Measurements from ENCODE around the gene LUC7L3.

LUC7L3 gene

DNA sequence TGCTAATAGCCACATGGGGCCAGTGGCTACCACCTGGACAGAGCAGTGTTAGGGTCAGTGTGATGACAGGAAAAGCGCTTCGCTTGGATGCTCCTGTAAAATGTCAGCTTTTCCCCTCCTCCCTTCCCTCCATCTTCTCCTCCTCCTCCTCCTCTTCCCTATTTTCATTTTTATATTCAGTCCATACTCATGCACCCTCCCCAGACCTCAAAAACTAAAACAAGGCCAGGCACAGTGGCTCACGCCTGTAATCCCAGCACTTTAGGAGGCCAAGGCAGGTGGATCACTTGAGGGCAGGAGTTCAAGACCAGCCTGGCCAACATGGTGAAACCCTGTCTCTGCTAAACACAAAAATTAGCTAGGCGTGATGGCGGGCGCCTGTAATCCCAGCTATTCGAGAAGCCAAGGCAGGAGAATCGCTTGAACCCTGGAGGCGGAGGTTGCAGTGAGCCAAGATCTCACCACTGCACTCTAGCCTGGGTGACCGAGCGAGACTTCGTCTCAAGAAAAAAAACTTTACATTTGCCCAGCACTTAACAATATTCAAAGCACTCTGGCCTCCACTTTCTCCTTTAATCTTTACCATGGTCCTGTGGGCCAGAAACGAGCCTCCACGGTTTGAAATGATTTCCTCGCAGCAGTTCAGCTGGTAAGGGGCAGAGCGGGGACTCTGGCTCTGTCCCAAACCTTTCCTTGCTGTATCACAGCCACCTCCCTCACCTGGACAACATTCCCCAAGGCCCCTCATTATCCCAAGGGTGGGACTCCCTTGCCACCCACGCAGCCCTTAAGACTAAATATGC, 33.5 kb upstream of the LUC7L3 start:
- DNase-seq (ENCODE audit: low read depth in 1 of 2, low spot score in 1 of 2), result no peak

- no peak for DNase-seq (ENCODE audit: low read depth in 1 of 2, low spot score in 1 of 2)
These were observed 32.8 kb upstream of the LUC7L3 start for GRCh38 chr17:50686494-50687199.

DNA sequence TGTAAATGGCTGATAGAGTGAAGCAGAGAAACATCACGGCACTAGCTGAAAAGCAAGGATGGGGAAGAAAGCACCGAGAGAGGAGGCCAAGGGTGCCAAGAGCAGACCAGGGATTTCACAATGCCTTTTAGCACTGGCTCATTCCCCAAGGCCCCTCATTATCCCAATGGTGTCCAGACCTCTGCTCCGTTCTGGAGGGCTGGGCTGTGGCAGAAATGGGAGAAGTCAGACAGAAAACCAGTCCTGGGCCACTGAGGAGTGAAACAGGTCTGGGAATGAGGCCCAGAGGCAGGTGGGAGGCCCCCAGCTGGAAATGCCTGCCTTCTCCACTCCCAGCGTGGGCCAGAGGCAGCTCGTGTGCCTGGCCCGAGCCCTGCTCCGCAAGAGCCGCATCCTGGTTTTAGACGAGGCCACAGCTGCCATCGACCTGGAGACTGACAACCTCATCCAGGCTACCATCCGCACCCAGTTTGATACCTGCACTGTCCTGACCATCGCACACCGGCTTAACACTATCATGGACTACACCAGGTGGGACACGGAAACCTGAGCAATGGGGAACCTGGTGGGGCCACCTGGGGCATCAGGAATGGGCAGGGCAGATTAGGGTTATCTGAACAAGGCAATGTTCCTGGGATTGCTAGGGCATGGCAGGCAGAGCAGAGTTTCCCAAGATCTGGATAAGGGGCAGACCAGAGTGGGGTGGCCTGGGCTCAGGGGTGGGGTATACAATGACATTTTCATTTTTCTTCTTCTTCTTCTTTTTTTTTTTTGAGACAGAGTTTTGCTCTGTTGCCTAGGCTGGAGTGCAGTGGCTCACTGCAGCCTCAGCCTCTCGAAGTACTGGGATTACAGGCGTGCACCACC, 32.0 kb upstream of the LUC7L3 start:
- DNase-seq (ENCODE audit: low read depth in 1 of 2, low spot score in 1 of 2), result no peak

GRCh38 chr17:50688245-50688644, 31.2 kb upstream of the LUC7L3 start:
- DNase-seq (ENCODE audit: low read depth in 1 of 2, low spot score in 1 of 2), result no peak

DNA sequence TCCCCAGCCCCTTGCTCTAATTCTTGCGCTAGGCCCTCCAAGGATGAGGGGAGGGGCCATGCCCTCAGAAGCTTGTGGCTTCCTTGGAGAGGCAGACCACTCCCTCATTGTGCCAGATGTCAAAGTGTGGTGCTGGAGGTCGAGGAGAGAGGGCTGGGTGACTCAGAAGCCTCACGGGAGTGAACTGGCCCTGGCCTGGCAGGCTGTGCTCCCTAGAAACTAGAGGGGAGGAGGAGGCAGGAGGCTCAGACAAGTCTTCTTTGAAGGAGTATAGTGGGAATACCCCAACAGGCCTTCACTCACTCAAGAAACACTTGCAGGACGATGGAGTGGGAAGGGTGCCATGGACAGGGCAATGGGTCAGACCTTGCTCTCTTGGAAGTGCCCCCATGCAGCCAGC, 30.2 kb upstream of the LUC7L3 start:
- no peak for DNase-seq (ENCODE audit: low read depth in 1 of 2, low spot score in 1 of 2)

DNA sequence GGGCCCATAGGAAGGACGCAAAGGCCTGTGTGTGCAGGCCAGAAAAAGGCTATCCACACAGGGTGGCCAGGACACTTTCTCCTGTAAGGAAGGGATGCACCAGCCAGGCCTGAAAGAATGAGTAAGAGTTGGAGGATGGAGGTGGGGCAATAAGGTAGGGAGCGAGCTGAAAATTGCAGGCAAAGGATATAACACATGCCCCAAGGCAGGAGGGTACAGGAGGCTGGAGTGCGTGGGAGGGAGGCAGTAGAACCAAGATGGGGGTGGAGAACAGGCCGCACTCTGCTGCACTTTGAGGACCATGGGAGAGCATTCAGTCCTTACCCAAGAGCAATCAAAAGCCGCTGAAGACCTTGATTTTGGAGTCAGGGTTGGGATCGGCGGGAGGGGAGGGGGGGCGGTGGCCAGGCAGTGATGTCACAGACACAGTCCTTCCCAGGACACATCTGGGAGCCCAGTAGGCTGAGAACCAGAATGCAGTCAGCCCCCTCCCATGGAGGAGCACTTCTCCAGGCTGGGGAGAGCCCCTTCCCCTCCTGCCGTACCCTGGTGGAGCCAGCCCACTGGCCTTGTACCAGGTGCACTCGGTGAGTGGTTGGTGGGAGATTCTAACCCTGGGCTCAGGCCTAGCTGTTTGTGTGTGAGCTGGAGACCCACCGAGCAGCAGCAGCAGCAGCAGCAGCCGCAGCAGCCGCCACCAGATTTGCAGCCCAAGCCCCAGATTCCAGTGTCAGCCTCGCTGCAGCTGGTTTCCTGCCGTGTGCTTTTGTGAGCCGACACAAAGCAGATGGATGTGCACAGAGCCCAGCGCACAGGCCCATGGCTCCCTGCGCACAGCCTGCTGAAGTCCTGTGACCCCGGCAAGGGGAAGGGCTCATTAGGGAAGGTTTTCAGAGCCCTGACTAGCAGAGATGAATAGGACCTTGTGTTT, 29.2 kb upstream of the LUC7L3 start:
- no peak for DNase-seq (ENCODE audit: low read depth in 1 of 2, low spot score in 1 of 2)

DNA sequence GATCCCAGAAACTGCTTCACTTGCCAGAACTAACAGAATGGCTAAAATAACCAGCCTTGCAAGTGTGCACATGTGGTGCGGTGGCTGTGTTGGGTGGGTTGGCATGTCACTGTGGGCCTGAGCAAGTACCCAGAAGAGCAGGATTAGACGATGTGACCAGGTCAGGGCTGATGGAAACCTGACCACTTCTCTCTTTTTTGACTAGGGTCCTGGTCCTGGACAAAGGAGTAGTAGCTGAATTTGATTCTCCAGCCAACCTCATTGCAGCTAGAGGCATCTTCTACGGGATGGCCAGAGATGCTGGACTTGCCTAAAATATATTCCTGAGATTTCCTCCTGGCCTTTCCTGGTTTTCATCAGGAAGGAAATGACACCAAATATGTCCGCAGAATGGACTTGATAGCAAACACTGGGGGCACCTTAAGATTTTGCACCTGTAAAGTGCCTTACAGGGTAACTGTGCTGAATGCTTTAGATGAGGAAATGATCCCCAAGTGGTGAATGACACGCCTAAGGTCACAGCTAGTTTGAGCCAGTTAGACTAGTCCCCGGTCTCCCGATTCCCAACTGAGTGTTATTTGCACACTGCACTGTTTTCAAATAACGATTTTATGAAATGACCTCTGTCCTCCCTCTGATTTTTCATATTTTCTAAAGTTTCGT, 28.4 kb upstream of the LUC7L3 start:
- DNase-seq (ENCODE audit: low read depth in 1 of 2, low spot score in 1 of 2), result no peak

- no peak for DNase-seq (ENCODE audit: low read depth in 1 of 2, low spot score in 1 of 2)
These were observed 27.6 kb upstream of the LUC7L3 start for GRCh38 chr17:50691550-50692447.

- no peak for DNase-seq (ENCODE audit: low read depth in 1 of 2, low spot score in 1 of 2)
These were observed 26.9 kb upstream of the LUC7L3 start for GRCh38 chr17:50692448-50693035.

DNA sequence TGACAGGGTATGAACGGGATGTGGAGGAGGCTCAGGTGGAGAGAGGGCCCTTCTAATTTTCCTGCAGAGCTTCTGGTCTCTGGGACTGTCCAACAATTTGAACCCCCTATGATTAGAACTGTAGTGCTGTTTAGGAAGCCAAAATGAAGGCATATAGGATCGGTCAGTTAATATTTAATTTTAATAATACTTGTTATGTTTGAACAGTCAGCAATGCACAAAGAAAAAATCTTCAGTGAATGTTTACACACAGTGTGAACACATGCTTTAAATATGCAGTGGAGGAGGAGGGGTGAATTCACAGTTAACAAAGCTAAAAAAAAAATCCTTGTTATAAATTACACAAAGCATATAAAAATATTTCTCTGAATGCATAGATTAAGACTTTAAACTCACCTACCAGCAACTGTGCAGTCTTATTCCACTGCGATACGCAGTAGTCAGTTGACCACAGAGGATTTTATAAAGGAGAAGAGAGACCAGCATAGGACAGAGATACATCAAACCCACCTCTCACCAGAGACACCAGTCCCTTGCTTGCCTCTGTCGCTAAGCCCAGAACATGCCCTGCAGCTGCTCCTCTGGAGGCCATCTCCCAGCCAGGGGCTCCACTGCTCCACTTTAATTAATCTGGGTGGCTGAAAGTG, 26.2 kb upstream of the LUC7L3 start:
- no peak for DNase-seq (ENCODE audit: low read depth in 1 of 2, low spot score in 1 of 2)

DNA sequence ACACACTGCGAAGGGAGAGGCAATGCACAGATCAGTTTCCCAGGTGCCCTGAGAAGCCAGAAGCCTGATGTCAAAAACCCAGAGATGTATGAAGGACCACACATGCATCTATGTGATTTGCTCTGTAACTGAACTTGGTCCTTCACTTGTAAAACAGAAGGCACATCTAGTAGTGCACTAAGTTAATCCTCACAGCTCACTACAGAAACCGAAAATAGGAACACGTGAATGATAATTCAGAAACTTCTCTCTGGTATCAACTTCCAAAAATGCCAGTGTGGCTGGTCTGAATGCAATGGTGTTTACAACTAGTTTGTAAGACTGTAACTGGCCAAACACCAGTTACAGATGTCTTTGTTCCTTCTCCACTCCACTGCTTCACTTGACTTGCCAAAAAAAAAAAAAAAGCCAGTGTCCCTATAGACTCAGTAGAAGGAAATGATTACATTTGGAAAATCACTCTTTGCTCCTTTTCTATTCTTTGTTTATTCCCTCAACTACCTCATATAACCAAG, 23.0 kb upstream of the LUC7L3 start:
- no peak for DNase-seq (ENCODE audit: low read depth in 1 of 2, low spot score in 1 of 2)

DNA sequence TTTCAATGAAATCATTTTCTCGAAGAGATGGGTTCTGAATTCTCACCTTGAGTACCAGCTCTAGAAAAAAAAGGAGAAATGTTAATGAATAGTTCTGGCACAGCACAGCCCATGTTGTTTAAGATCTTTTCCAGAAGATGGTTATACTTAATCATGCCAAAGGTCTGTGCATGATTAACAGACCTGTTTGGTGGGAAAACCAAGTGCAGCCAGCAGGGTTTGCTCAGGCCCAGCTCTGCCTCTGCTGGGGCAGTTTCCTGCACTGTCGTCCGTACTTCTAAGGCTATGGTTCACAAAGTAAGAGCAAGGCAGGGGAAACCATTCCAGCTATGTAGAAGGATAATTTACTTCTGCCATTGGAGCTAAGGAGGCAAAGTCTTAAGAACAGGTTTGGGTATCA, 22.3 kb upstream of the LUC7L3 start:
- no peak for DNase-seq (ENCODE audit: low read depth in 1 of 2, low spot score in 1 of 2)

- DNase-seq (ENCODE audit: low read depth in 1 of 2, low spot score in 1 of 2), result no peak
These were observed 21.6 kb upstream of the LUC7L3 start for GRCh38 chr17:50697663-50698272.

DNA sequence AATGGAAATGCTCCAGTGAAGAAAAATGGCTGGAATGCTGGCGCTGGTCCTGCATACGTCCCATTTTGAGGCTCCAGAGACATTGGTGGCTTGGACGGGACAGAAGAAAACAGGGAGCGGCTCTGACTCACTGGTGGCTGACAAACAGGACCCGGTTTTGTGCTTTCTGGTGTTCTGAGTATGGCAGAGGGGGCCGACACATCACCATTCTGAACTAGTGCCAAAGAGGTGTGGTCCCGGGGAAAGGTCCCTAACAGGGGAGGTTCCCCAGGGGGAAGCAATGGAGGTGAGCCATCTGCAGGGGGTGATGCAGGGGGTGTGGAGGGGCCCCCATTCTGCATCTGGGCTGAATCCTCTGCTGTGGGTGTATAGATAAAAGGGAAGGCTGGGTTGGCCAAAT, 20.0 kb upstream of the LUC7L3 start:
- DNase-seq (ENCODE audit: low read depth in 1 of 2, low spot score in 1 of 2), result no peak

DNA sequence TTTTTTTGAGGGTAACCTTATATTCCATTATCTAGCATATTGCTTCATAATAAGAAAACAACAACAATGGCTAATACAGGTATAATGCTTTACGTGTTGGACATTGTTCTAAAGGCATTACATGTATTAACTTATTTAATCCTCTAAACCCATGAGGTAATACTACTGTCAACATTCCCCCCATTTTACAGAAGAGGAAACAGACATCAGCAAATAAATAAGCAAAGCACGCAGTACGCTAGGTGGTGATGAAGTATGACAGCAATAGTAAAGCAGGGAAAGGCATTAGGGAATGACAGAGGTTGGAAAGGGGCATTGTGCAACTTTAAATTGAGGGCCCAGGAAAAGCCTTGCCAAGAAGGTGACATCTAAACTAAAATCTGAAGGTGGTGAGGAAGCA, 16.2 kb upstream of the LUC7L3 start:
- no peak for DNase-seq (ENCODE audit: low read depth in 1 of 2, low spot score in 1 of 2)

DNA sequence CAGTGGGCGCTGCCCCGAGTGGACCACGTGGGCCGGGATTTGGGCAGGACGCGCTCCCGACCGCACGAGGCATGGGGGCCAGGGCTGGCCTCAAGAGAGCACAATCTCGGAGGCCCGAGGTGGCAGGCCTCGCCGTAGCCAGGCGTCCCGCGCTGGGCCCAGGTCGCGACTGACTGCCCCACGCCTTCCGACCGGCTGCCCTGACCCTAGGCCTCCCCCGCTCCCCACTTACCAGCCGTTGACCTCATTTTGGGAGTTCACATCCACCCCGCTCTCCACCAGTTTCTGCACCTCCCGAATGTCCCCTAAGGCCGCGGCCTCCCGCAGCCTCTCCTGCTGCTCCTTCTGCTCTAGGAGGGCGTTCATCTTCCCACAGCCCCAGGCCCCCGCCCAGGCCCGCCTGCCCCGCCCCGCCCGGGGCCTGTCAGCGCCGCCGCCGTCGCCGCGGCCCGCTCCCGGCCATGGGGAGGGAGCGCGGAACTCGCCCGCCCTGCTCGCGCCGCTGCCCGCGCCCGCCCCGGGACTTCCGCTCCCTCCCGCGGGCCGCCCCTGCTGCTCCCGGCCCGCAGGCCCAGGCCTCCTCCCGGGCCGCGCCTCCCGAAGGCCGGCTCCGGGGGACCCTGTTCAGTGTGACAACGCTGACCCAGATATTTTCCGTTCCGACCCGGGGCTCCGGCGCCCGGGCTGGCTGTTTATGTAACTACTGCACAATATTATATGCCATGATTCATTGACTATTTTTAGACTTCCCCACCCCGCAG, 11.9 kb upstream of the LUC7L3 start, which contains the start of gene ANKRD40:
ANKRD40 (minus strand) TSS at position 626 of the 761 bp plus-strand sequence; CDS start at position 366, 260 bp downstream.
- DNase-seq (ENCODE audit: low read depth in 1 of 2, low spot score in 1 of 2), result peak; percentile 90 to 92

Data from activated CD4-positive, alpha-beta T cell treated with anti-CD3 and anti-CD28 coated beads, Interleukin-2, amount 50 U/mL, for 24 hours (primary cell).